HCT116 (cell line): ENCODE data around the gene SH2B3. TPM values are rescaled to one million over a fixed set of nuclear protein-coding genes. Genes with fewer than 3 reads are reported as not detected.

Experiments used
- ATAC-seq: fragments of 200-7000 bp; cut with Tn5 transposase; 2 replicates; pipeline ENCODE4 v1.9.1; 2020; ENCODE audit warnings: mild to moderate bottlenecking, moderate library complexity
- BruUV-seq: library from RNA; stranded (reverse); fragments of 400-500 nt; replicated peaks from 2 replicates; lab custom pipeline; 2021; lab: Mats Ljungman, UMichigan
- CTCF ChIA-PET: fragments of 300-600 bp; sonication (Branson Sonifier 250); formaldehyde crosslinking; loops from one replicate; lab custom pipeline; 2021; ENCODE audit warnings: antibody characterized with exemption; lab: Charles Lee
- POLR2A ChIA-PET: fragments of 300-600, 350-600 bp; sonication (Branson Sonifier 250); formaldehyde crosslinking; loops from one replicate; lab custom pipeline; 2021; ENCODE audit warnings: antibody characterized with exemption; lab: Charles Lee
- RAD21 ChIA-PET, 2 experiments: fragments of 300-600 bp; sonication (Branson Sonifier 250); formaldehyde crosslinking; loops; one replicate each; lab custom pipeline; 2023; ENCODE audit warnings: low total read pairs in 2 of 2; ENCODE audit not compliant: uncharacterized antibody in 2 of 2, unreplicated experiment in 2 of 2, low non-redundant PET in 1 of 2; lab: Charles Lee
- DNase-seq: peaks from one replicate; pipeline ENCODE4 v3.0.0-alpha.2; 2010; ENCODE audit warnings: low read depth, low spot score
- H2AFZ ChIP-seq: fragments of 200-600 bp; shearing (Covaris generic), sonication (generic); 2 replicates; pipeline ENCODE4 v1.6.1; 2017; ENCODE audit warnings: low read depth, mixed run types, mixed read lengths, antibody characterized with exemption, low read length; ENCODE audit not compliant: poor library complexity, severe bottlenecking
- H3K27ac ChIP-seq: 2 replicates; pipeline ENCODE4 v1.5.1; 2012; ENCODE audit warnings: low read depth, low read length
- H3K27me3 ChIP-seq: fragments of 200-600 bp; sonication (generic); 2 replicates; pipeline ENCODE4 v1.6.1; 2016; ENCODE audit warnings: mixed run types, low read length, mixed read lengths; ENCODE audit not compliant: insufficient read depth
- H3K36me3 ChIP-seq, 2 experiments: fragments of 200-500 bp in 1 of 2; fragments of 200-600 bp in 1 of 2; sonication (Bioruptor generic) in 1 of 2; sonication (generic) in 1 of 2; 2 replicates each; pipeline versions ENCODE4 v1.5.1 to v1.6.1; 2014 to 2016; ENCODE audit warnings: low read length in 2 of 2, inconsistent platforms in 1 of 2, mixed read lengths in 1 of 2, mixed run types in 1 of 2; ENCODE audit not compliant: insufficient read depth in 2 of 2, control insufficient read depth in 1 of 2
- H3K4me1 ChIP-seq, 2 experiments: fragments of 200-600 bp in 1 of 2; sonication (generic) in 1 of 2; 2 replicates each; pipeline versions ENCODE4 v1.5.1 to v1.6.1; 2012 to 2017; ENCODE audit warnings: low read length in 2 of 2, inconsistent platforms in 1 of 2, mild to moderate bottlenecking in 1 of 2, mixed read lengths in 1 of 2, mixed run types in 1 of 2, moderate library complexity in 1 of 2; ENCODE audit not compliant: insufficient read depth in 2 of 2, control insufficient read depth in 1 of 2
- H3K4me2 ChIP-seq: fragments of 200-600 bp; sonication (generic); 2 replicates; pipeline ENCODE4 v1.6.1; 2017; ENCODE audit warnings: mixed run types, low read length, mixed read lengths
- H3K4me3 ChIP-seq, 2 experiments: fragments of 200-600 bp in 1 of 2; sonication (generic) in 1 of 2; replicated peaks in 1 of 2; 2 replicates each; pipeline ENCODE4 v1.5.1; 2011 to 2016; ENCODE audit warnings: low read length in 2 of 2, control low read depth in 1 of 2, low read depth in 1 of 2, mild to moderate bottlenecking in 1 of 2, mixed read lengths in 1 of 2, mixed run types in 1 of 2
- H3K79me2 ChIP-seq: fragments of 200-600 bp; sonication (generic); 2 replicates; pipeline ENCODE4 v1.6.1; 2017; ENCODE audit warnings: mild to moderate bottlenecking, mixed run types, low read length, moderate library complexity, mixed read lengths; ENCODE audit not compliant: insufficient read depth
- H3K9ac ChIP-seq: fragments of 200-600 bp; sonication (generic); 2 replicates; pipeline ENCODE4 v1.6.1; 2016; ENCODE audit warnings: low read length, mixed read lengths
- H3K9me2 ChIP-seq: fragments of 200-600 bp; sonication (generic), shearing (Covaris generic); 2 replicates; pipeline ENCODE4 v1.6.1; 2017; ENCODE audit warnings: mixed run types, mild to moderate bottlenecking, moderate library complexity; ENCODE audit not compliant: insufficient read depth
- H3K9me3 ChIP-seq, 2 experiments: fragments of 200-500 bp in 1 of 2; fragments of 200-600 bp in 1 of 2; sonication (Bioruptor generic) in 1 of 2; sonication (generic) in 1 of 2; 2 replicates each; pipeline ENCODE4 v1.6.1; 2014 to 2017; ENCODE audit warnings: low read length in 2 of 2, mixed read lengths in 2 of 2, inconsistent platforms in 1 of 2, low read depth in 1 of 2, mild to moderate bottlenecking in 1 of 2, mixed run types in 1 of 2, moderate library complexity in 1 of 2; ENCODE audit not compliant: control insufficient read depth in 1 of 2, insufficient read depth in 1 of 2
- H4K20me1 ChIP-seq: fragments of 200-600 bp; sonication (generic), shearing (Covaris generic); 2 replicates; pipeline ENCODE4 v1.6.1; 2017; ENCODE audit warnings: mixed run types, mild to moderate bottlenecking, moderate library complexity; ENCODE audit not compliant: insufficient read depth
- CBX3 ChIP-seq: IDR thresholded peaks from 2 replicates; pipeline ENCODE4 v1.6.1; 2012; ENCODE audit warnings: low read depth
- EGR1 ChIP-seq: IDR thresholded peaks from 2 replicates; pipeline ENCODE4 v1.6.1; 2012; ENCODE audit warnings: low read depth
- ELF1 ChIP-seq: IDR thresholded peaks from 2 replicates; pipeline ENCODE4 v1.6.1; 2012; ENCODE audit warnings: low read depth, borderline replicate concordance
- EZH2phosphoT487 ChIP-seq: fragments of 200-600 bp; IDR thresholded peaks from 2 replicates; pipeline ENCODE4 v1.6.1; 2018; ENCODE audit warnings: antibody characterized with exemption, borderline replicate concordance
- JUND ChIP-seq: IDR thresholded peaks from 2 replicates; pipeline ENCODE4 v1.6.1; 2012
- SIN3A ChIP-seq: IDR thresholded peaks from 2 replicates; pipeline ENCODE4 v1.6.1; 2012; ENCODE audit warnings: low read depth
- SP1 ChIP-seq: IDR thresholded peaks from 2 replicates; pipeline ENCODE4 v1.6.1; 2012; ENCODE audit warnings: low read depth
- SRF ChIP-seq: IDR thresholded peaks from 2 replicates; pipeline ENCODE4 v1.6.1; 2012; ENCODE audit warnings: low read depth
- TCF7L2 ChIP-seq: IDR thresholded peaks from 2 replicates; pipeline ENCODE4 v1.7.0; 2011; ENCODE audit warnings: borderline replicate concordance, inconsistent platforms; ENCODE audit not compliant: insufficient read depth, insufficient read length; ENCODE audit errors: extremely low read depth
- ZNF274 ChIP-seq: fragments of 200-500 bp; sonication (Bioruptor generic); IDR thresholded peaks from 2 replicates; pipeline ENCODE4 v1.6.1; 2014; ENCODE audit warnings: mild to moderate bottlenecking, low read depth, low read length, inconsistent platforms
- intact Hi-C: fragments of 100-400 bp; cut with micrococcal nuclease; formaldehyde crosslinking; loops from 2 replicates; pipeline ENCODE4 v1.10.0; 2022
- total RNA-seq: library from RNA; stranded (reverse); gene quantifications from one replicate; pipeline ENCODE4 v1.2.1, GENCODE V29; 2021; ENCODE audit not compliant: unreplicated experiment
- TF ChIP-seq, protein P1 (sequence below): IDR thresholded peaks from 2 replicates; pipeline ENCODE4 v1.6.1; 2011; ENCODE audit warnings: mild to moderate bottlenecking, low read length, moderate library complexity; ENCODE audit not compliant: insufficient replicate concordance; ENCODE audit errors: extremely low read depth
- TF ChIP-seq, protein P2 (sequence below), 3 experiments: fragments of 200-600 bp in 1 of 3; sonication (generic) in 1 of 3; IDR thresholded peaks in 2 of 3; conservative IDR thresholded peaks in 1 of 3; 2 replicates each; pipeline ENCODE4 v1.5.1; 2012 to 2017; ENCODE audit warnings: low read depth in 2 of 3, low read length in 2 of 3, antibody characterized with exemption in 1 of 3, borderline replicate concordance in 1 of 3, control low read depth in 1 of 3, mild to moderate bottlenecking in 1 of 3, mixed read lengths in 1 of 3, mixed run types in 1 of 3, moderate library complexity in 1 of 3; ENCODE audit not compliant: insufficient read depth in 1 of 3
- TF ChIP-seq, protein P3 (sequence below): IDR thresholded peaks from 2 replicates; pipeline ENCODE4 v1.6.1; 2012
- TF ChIP-seq, protein P4 (sequence below): IDR thresholded peaks from 2 replicates; pipeline ENCODE4 v1.6.1; 2012

SH2B3 gene
- total RNA-seq, 1 experiment from 2014 or later = 17.3 TPM

DNA sequence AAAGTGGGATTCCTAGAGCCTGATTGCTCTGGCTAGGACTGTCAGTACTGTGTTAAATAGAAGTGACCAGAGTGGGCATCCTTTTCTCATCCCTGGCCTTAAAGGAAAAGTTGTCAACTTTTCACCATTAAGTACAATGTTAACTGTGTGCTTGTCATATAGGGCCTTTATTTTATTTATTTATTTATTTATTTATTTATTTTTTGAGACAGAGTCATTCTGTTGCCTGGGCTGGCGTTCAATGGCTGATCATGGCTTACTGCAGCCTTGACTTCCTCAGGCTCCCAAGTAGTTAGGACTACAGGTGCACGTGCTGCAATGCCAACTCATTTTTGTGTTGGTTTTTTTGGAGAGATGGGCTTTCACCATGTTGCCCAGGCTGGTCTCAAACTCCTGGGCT lies 11.6 kb downstream of the SH2B3 start:
- Histone ChIP-seq H3K36me3 (peaks cover 0 to 4% of the 10 kb centered on the region in 2 experiments; a peak in 1 of 4 replicates), H3K9me2 (no peaks in the 10 kb centered on the region), H2AFZ (no peak overlapping the region), H4K20me1 (no peaks in the 10 kb centered on the region), H3K27ac (no peak overlapping the region), H3K4me2 (no peak overlapping the region), H3K9ac (no peak overlapping the region), H3K27me3 (no peaks in the 10 kb centered on the region), H3K9me3 (no peaks in the 10 kb centered on the region), H3K4me3 (no peak overlapping the region), H3K4me1 (peaks cover 13 to 33% of the 10 kb centered on the region in 2 experiments), H3K79me2 (peaks cover 9% of the 10 kb centered on the region; the same call in 1 of the 2 replicates)
- no peak for TF ChIP-seq ELF1
- TF ChIP-seq EGR1 = no peak
- TF ChIP-seq CBX3 = no peak
- TF ChIP-seq, protein P1, sequence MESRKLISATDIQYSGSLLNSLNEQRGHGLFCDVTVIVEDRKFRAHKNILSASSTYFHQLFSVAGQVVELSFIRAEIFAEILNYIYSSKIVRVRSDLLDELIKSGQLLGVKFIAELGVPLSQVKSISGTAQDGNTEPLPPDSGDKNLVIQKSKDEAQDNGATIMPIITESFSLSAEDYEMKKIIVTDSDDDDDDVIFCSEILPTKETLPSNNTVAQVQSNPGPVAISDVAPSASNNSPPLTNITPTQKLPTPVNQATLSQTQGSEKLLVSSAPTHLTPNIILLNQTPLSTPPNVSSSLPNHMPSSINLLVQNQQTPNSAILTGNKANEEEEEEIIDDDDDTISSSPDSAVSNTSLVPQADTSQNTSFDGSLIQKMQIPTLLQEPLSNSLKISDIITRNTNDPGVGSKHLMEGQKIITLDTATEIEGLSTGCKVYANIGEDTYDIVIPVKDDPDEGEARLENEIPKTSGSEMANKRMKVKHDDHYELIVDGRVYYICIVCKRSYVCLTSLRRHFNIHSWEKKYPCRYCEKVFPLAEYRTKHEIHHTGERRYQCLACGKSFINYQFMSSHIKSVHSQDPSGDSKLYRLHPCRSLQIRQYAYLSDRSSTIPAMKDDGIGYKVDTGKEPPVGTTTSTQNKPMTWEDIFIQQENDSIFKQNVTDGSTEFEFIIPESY = no peak
- TF ChIP-seq SIN3A = no peak
- no peak for TF ChIP-seq SRF
- no peak for TF ChIP-seq ZNF274
- TF ChIP-seq, protein P2, sequence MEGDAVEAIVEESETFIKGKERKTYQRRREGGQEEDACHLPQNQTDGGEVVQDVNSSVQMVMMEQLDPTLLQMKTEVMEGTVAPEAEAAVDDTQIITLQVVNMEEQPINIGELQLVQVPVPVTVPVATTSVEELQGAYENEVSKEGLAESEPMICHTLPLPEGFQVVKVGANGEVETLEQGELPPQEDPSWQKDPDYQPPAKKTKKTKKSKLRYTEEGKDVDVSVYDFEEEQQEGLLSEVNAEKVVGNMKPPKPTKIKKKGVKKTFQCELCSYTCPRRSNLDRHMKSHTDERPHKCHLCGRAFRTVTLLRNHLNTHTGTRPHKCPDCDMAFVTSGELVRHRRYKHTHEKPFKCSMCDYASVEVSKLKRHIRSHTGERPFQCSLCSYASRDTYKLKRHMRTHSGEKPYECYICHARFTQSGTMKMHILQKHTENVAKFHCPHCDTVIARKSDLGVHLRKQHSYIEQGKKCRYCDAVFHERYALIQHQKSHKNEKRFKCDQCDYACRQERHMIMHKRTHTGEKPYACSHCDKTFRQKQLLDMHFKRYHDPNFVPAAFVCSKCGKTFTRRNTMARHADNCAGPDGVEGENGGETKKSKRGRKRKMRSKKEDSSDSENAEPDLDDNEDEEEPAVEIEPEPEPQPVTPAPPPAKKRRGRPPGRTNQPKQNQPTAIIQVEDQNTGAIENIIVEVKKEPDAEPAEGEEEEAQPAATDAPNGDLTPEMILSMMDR (IDR thresholded peaks at IDR 0.05 in 2 of 3, conservative IDR thresholded peaks at IDR 0.05 in 1 of 3; ENCODE audit: borderline replicate concordance in 1 of 3, insufficient read depth in 1 of 3, low read depth in 2 of 3, low read length in 2 of 3) = no peak
- TF ChIP-seq TCF7L2 = no peak
- TF ChIP-seq, protein P3, sequence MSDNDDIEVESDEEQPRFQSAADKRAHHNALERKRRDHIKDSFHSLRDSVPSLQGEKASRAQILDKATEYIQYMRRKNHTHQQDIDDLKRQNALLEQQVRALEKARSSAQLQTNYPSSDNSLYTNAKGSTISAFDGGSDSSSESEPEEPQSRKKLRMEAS = no peak
- no peak for TF ChIP-seq EZH2phosphoT487
- TF ChIP-seq SP1 = no peak
- TF ChIP-seq, protein P4, sequence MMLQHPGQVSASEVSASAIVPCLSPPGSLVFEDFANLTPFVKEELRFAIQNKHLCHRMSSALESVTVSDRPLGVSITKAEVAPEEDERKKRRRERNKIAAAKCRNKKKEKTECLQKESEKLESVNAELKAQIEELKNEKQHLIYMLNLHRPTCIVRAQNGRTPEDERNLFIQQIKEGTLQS = no peak
- no peak for TF ChIP-seq JUND
- ChIA-PET POLR2A (no interaction called here), RAD21 (no interaction called here), CTCF (no interaction called here)
- intact Hi-C loops = no loop called here
- BruUV-seq = no TSS peak
- ATAC-seq (no peak), DNase-seq (no peak)
